ENCODE data around the gene VPS16. TPM values are rescaled to one million over a fixed set of nuclear protein-coding genes. Genes with fewer than 3 reads are reported as not detected.

The VPS16 gene
- total and polyA plus RNA-seq, 2 of the 13 experiments (the other 11 are each of a cell fraction or from before 2014, with no cell fraction given), result 34.2 to 35.4 TPM

GRCh38 chr20:2840138-2840966 is at the start of gene VPS16, which contains the start of gene PCED1A (continued):
- TF ChIP-seq KDM4B (CRISPR knock-in tag; IDR thresholded peaks at IDR 0.05) (peak; percentile 78), ZNF138 (CRISPR knock-in tag; IDR thresholded peaks at IDR 0.05; ENCODE audit: low read depth) (peak; percentile 93), ZNF646 (CRISPR knock-in tag; IDR thresholded peaks at IDR 0.05) (0 out of 2 replicates have a peak, but pooled peaks have one; percentile 48), ZNF761 (CRISPR knock-in tag; conservative IDR thresholded peaks at IDR 0.05) (peak; percentile 94), CCAR2 (optimal IDR thresholded peaks at IDR 0.05; ENCODE audit: low read depth, low read length) (no peak), ZSCAN12 (CRISPR knock-in tag; IDR thresholded peaks at IDR 0.05) (peak; percentile 96; the same call in 1 of the 2 replicates), CHCHD3 (CRISPR knock-in tag; IDR thresholded peaks at IDR 0.05) (peak; percentile 97; the same call in 1 of the 2 replicates), HNRNPH1 (optimal IDR thresholded peaks at IDR 0.05; ENCODE audit: low read depth, low read length) (no peak), JUN (CRISPR knock-in tag; IDR thresholded peaks at IDR 0.05) (peak; percentile 78; the same call in 1 of the 2 replicates), TFDP2 (CRISPR knock-in tag; IDR thresholded peaks at IDR 0.05) (peak; percentile 93), AKNA (CRISPR knock-in tag; IDR thresholded peaks at IDR 0.05; ENCODE audit: borderline replicate concordance) (peak; percentile 98), MEIS1 (CRISPR knock-in tag; IDR thresholded peaks at IDR 0.05; ENCODE audit: borderline replicate concordance) (peak; percentile 72), ZNF441 (CRISPR knock-in tag; IDR thresholded peaks at IDR 0.05; ENCODE audit: borderline replicate concordance) (peak; percentile 87), TEAD3 (CRISPR knock-in tag; optimal IDR thresholded peaks at IDR 0.05; ENCODE audit: borderline replicate concordance) (peak; percentile 68), MXD4 (CRISPR knock-in tag; IDR thresholded peaks at IDR 0.05) (peak; percentile 97), FOXC1 (CRISPR knock-in tag; IDR thresholded peaks at IDR 0.05; ENCODE audit: borderline replicate concordance) (peak; percentile 99)

All from HepG2 (cell line).